Upper lobe of left lung (tissue), 6 donors: ENCODE results near the gene HGF. TPM values are rescaled to one million over a fixed set of nuclear protein-coding genes. Genes with fewer than 3 reads are reported as not detected.

Experiments
- ATAC-seq, 2 donors: fragments of 200-7000 bp; cut with Tn5 transposase; one replicate each; pipeline ENCODE4 v1.9.1; 2022; ENCODE audit warnings: mild to moderate bottlenecking in 2 of 2, moderate library complexity in 2 of 2; ENCODE audit not compliant: low FRiP score in 2 of 2
- DNase-seq, 2 donors: peaks; one replicate each; pipeline ENCODE4 v3.0.0-alpha.2; 2019 to 2020
- H3K27ac ChIP-seq, 4 donors: fragments of 200-600 bp; sonication (generic); one replicate each; pipeline ENCODE4 v1.5.1; 2016 to 2019
- H3K27me3 ChIP-seq, 4 donors: fragments of 200-600 bp; sonication (generic); one replicate each; pipeline ENCODE4 v1.5.1; 2017 to 2019
- H3K36me3 ChIP-seq, 4 donors: fragments of 200-600 bp; sonication (generic); one replicate each; pipeline ENCODE4 v1.5.1; 2016 to 2019
- H3K4me1 ChIP-seq, 4 donors: fragments of 200-600 bp; sonication (generic); one replicate each; pipeline ENCODE4 v1.5.1; 2018 to 2019
- H3K4me3 ChIP-seq, 4 donors: fragments of 200-600 bp; sonication (generic); one replicate each; pipeline ENCODE4 v1.5.1; 2017 to 2019; ENCODE audit warnings: mild to moderate bottlenecking in 2 of 4, moderate library complexity in 1 of 4
- H3K9me3 ChIP-seq, 4 donors: fragments of 200-600 bp; sonication (generic); one replicate each; pipeline ENCODE4 v1.5.1; 2018 to 2019
- CTCF ChIP-seq, 6 experiments: fragments of 450-650 bp in 4 of 6; fragments of 200-600 bp in 2 of 6; sonication (generic) in 2 of 6; IDR thresholded peaks; one replicate each; pipeline ENCODE4 v1.5.1; 2016 to 2019; ENCODE audit warnings: antibody characterized with exemption in 6 of 6
- EP300 ChIP-seq, 4 donors: sonication (generic); formaldehyde crosslinking; IDR thresholded peaks; one replicate each; pipeline ENCODE4 v1.5.1; 2017; ENCODE audit warnings: antibody characterized with exemption in 4 of 4, control low read depth in 2 of 4
- POLR2A ChIP-seq, 4 donors: fragments of 450-650 bp; IDR thresholded peaks; one replicate each; pipeline ENCODE4 v1.5.1; 2016 to 2017; ENCODE audit warnings: antibody characterized with exemption in 4 of 4, mild to moderate bottlenecking in 2 of 4
- POLR2AphosphoS5 ChIP-seq, 2 donors: sonication (generic); formaldehyde crosslinking; IDR thresholded peaks; one replicate each; pipeline ENCODE4 v1.5.1; 2017; ENCODE audit warnings: antibody characterized with exemption in 2 of 2
- WGBS, 2 donors: methylation state at CpG; one replicate each; pipeline ENCODE4 v1.1.5; 2017 to 2018; 5-methylcytosine and 5-hydroxymethylcytosine counted together
- total RNA-seq, 6 donors: library from RNA; depleted of rRNA in 4 of 6; stranded (reverse); fragments of >200 nt in 4 of 6; gene quantifications; one replicate each; pipeline versions ENCODE4 v1.1.0 to v1.2.1, GENCODE V29; 2016 to 2021
- donor health status: DM: no; HTN: no; CAD: no; lungs with moderate emphysema.
- donor health status: DM: no; HTN: yes; CAD: no; lungs with severe emphysema.

The HGF gene
- total RNA-seq, 6 donors from 2014 or later = 8.2 to 23.1 (median 8.9) TPM

GRCh38 chr7:81719865-81720264 is 50.0 kb downstream of the HGF start:
- Histone ChIP-seq H3K27me3 (no peaks in the 10 kb centered on the region), H3K9me3 (no peaks in the 10 kb centered on the region), H3K4me3 (no peak overlapping the region), H3K36me3 (peaks cover 0 to 5% (median 0%) of the 10 kb centered on the region in 4 donors), H3K4me1 (no peaks in the 10 kb centered on the region), H3K27ac (no peak overlapping the region)
- DNase-seq = no peak
- TF ChIP-seq EP300 (IDR thresholded peaks at IDR 0.05) (no peak), POLR2AphosphoS5 (IDR thresholded peaks at IDR 0.05) (no peak), POLR2A (IDR thresholded peaks at IDR 0.05) (no peak), CTCF (IDR thresholded peaks at IDR 0.05) (no peak)
- no peak for ATAC-seq

GRCh38 chr7:81715984-81716588 is 53.8 kb downstream of the HGF start:
- no peak for DNase-seq
- no peak overlapping the region for H3K4me3 ChIP-seq
- peaks cover 0 to 5% (median 0%) of the 10 kb centered on the region in 4 donors for H3K36me3 ChIP-seq
- H3K27me3 ChIP-seq = no peaks in the 10 kb centered on the region
- ATAC-seq = no peak
- TF ChIP-seq EP300 (IDR thresholded peaks at IDR 0.05) (no peak), CTCF (IDR thresholded peaks at IDR 0.05) (no peak), POLR2A (IDR thresholded peaks at IDR 0.05) (no peak), POLR2AphosphoS5 (IDR thresholded peaks at IDR 0.05) (no peak)
- no peaks in the 10 kb centered on the region for H3K9me3 ChIP-seq
- no peaks in the 10 kb centered on the region for H3K4me1 ChIP-seq
- no peak overlapping the region for H3K27ac ChIP-seq
- 76 to 80% methylated on average over 5 of the region's 5 CpGs for WGBS, 2 donors

GRCh38 chr7:81714306-81714705 is 55.5 kb downstream of the HGF start:
- 68 to 72% methylated on average over 1 of the region's 1 CpG for WGBS, 2 donors
- TF ChIP-seq POLR2AphosphoS5 (IDR thresholded peaks at IDR 0.05) (no peak), CTCF (IDR thresholded peaks at IDR 0.05) (no peak), POLR2A (IDR thresholded peaks at IDR 0.05) (no peak), EP300 (IDR thresholded peaks at IDR 0.05) (no peak)
- Histone ChIP-seq H3K36me3 (peaks cover 0 to 9% (median 0%) of the 10 kb centered on the region in 4 donors), H3K27me3 (no peaks in the 10 kb centered on the region), H3K9me3 (no peaks in the 10 kb centered on the region), H3K4me1 (no peaks in the 10 kb centered on the region), H3K27ac (no peak overlapping the region), H3K4me3 (no peak overlapping the region)
- no peak for ATAC-seq
- no peak for DNase-seq

GRCh38 chr7:81710751-81711150 is 59.1 kb downstream of the HGF start:
- H3K36me3 ChIP-seq = peaks cover 0 to 8% (median 0%) of the 10 kb centered on the region in 4 donors
- no peak overlapping the region for H3K27ac ChIP-seq
- H3K9me3 ChIP-seq = no peaks in the 10 kb centered on the region
- ATAC-seq (no peak), DNase-seq (no peak)
- no peak overlapping the region for H3K4me3 ChIP-seq
- 89 to 91% methylated on average over 1 of the region's 1 CpG for WGBS, 2 donors
- H3K27me3 ChIP-seq = no peaks in the 10 kb centered on the region
- no peaks in the 10 kb centered on the region for H3K4me1 ChIP-seq
- TF ChIP-seq POLR2AphosphoS5 (IDR thresholded peaks at IDR 0.05) = no peak
- TF ChIP-seq POLR2A (IDR thresholded peaks at IDR 0.05) = no peak
- TF ChIP-seq CTCF (IDR thresholded peaks at IDR 0.05) = no peak
- no peak for TF ChIP-seq EP300 (IDR thresholded peaks at IDR 0.05)

GRCh38 chr7:81709836-81710235 is 60.0 kb downstream of the HGF start:
- Histone ChIP-seq H3K27ac (no peak overlapping the region), H3K4me3 (no peak overlapping the region), H3K9me3 (no peaks in the 10 kb centered on the region), H3K4me1 (no peaks in the 10 kb centered on the region), H3K27me3 (no peaks in the 10 kb centered on the region), H3K36me3 (peaks cover 0 to 7% (median 0%) of the 10 kb centered on the region in 4 donors)
- DNase-seq (no peak), ATAC-seq (no peak)
- TF ChIP-seq POLR2AphosphoS5 (IDR thresholded peaks at IDR 0.05) (no peak), CTCF (IDR thresholded peaks at IDR 0.05) (no peak), POLR2A (IDR thresholded peaks at IDR 0.05) (no peak), EP300 (IDR thresholded peaks at IDR 0.05) (no peak)
- WGBS, 2 donors = 95% methylated on average over 5 of the region's 5 CpGs
